ENCODE measurements around the gene IARS2.

- no peak for TF ChIP-seq TAF1 (IDR thresholded peaks at IDR 0.05; ENCODE audit: low read depth, low read length)
- no peak for TF ChIP-seq POLR2A (IDR thresholded peaks at IDR 0.05; ENCODE audit: low read depth, low read length)
- no peak for TF ChIP-seq POLR2AphosphoS5 (IDR thresholded peaks at IDR 0.05; ENCODE audit: low read depth, low read length)
Measured at GRCh38 chr1:220182111-220182510, 88.2 kb downstream of the IARS2 start.
